ENCODE results near the gene BBOX1. TPM values are rescaled to one million over a fixed set of nuclear protein-coding genes. Genes with fewer than 3 reads are reported as not detected.

The BBOX1 gene
- total and polyA plus RNA-seq, 2 donors (not counting 3 experiments of a cell fraction or from before 2014, with no cell fraction given): not detected

DNA sequence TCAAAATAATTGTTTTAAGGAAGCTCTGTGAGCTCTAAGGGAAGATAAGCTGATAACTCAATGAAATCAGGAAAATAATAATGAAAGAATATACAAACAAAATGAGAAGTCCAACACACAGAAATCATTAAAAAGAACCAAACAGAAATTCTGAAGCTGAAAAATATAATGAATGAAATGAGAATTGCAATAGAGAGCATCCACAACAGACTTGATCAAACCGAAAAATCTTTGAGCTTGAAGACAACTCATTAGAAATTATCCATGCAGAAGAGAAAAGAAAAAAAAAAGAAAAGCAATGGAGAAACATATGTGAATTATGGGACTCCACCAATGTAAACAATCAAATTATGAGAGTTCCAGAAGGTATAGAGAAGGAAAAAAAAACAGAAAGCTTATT, 101.0 kb downstream of the BBOX1 start:
- dilution Hi-C loops (cut with MboI; ENCODE audit: extremely low pct_ligation_motif_present, low sequenced_read_pairs): no loop called here
- intact Hi-C loops (cut with micrococcal nuclease): no loop called here
- no peak for FAIRE-seq

More for the DNA sequence above, 101.0 kb downstream of the BBOX1 start:
- Histone ChIP-seq H2AFZ (ENCODE audit: low read depth, low read length) (no peak overlapping the region), H3K4me2 (ENCODE audit: insufficient read depth, low read length) (no peak overlapping the region), H3K27me3 (ENCODE audit: control insufficient read depth in 2 of 2, insufficient read depth in 2 of 2, low read length in 2 of 2) (no peaks in the 10 kb centered on the region), H3K9me1 (replicated peaks; ENCODE audit: control insufficient read depth, extremely low read depth, insufficient read depth, low read length) (no peaks in the 10 kb centered on the region), H3K9me3 (replicated peaks; ENCODE audit: control insufficient read depth, insufficient read depth, low read length) (no peaks in the 10 kb centered on the region), H3K27ac (ENCODE audit: insufficient read depth, low read depth, low read length) (no peak overlapping the region), H4K20me1 (replicated peaks; ENCODE audit: control insufficient read depth, extremely low read depth, insufficient read depth, low read length) (no peaks in the 10 kb centered on the region), H3K4me1 (ENCODE audit: control insufficient read depth, extremely low read depth, insufficient read depth, low read length) (no peaks in the 10 kb centered on the region), H3K36me3 (ENCODE audit: control insufficient read depth in 2 of 2, extremely low read depth in 1 of 2, insufficient read depth in 2 of 2, low read length in 2 of 2) (no peaks in the 10 kb centered on the region), H3K4me3 (replicated peaks in 1 of 3; ENCODE audit: insufficient read depth in 1 of 3, low read depth in 1 of 3, low read length in 3 of 3) (no peak overlapping the region), H3K9ac (replicated peaks; ENCODE audit: extremely low read depth, insufficient read depth, low read length) (no peak overlapping the region), H3K79me2 (ENCODE audit: control insufficient read depth, insufficient read depth, low read length) (no peaks in the 10 kb centered on the region)
- TF ChIP-seq FOS (IDR thresholded peaks at IDR 0.05; ENCODE audit: borderline replicate concordance, insufficient read depth, low read length) (no peak), POLR2AphosphoS5 (IDR thresholded peaks at IDR 0.05; ENCODE audit: insufficient read depth, low read depth, low read length) (no peak), EZH2 (IDR thresholded peaks at IDR 0.05; ENCODE audit: borderline replicate concordance, low read depth, low read length, severe bottlenecking) (no peak), JUN (IDR thresholded peaks at IDR 0.05; ENCODE audit: borderline replicate concordance, insufficient read depth, insufficient read length, low read depth) (no peak), POLR2A (IDR thresholded peaks at IDR 0.05; ENCODE audit: low read depth, low read length) (no peak), GATA2 (IDR thresholded peaks at IDR 0.05; ENCODE audit: insufficient read depth, insufficient read length, low read depth, low read length) (no peak), MYC (IDR thresholded peaks at IDR 0.05; ENCODE audit: low read depth, low read length) (no peak)
- TF ChIP-seq, protein P1, sequence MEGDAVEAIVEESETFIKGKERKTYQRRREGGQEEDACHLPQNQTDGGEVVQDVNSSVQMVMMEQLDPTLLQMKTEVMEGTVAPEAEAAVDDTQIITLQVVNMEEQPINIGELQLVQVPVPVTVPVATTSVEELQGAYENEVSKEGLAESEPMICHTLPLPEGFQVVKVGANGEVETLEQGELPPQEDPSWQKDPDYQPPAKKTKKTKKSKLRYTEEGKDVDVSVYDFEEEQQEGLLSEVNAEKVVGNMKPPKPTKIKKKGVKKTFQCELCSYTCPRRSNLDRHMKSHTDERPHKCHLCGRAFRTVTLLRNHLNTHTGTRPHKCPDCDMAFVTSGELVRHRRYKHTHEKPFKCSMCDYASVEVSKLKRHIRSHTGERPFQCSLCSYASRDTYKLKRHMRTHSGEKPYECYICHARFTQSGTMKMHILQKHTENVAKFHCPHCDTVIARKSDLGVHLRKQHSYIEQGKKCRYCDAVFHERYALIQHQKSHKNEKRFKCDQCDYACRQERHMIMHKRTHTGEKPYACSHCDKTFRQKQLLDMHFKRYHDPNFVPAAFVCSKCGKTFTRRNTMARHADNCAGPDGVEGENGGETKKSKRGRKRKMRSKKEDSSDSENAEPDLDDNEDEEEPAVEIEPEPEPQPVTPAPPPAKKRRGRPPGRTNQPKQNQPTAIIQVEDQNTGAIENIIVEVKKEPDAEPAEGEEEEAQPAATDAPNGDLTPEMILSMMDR (IDR thresholded peaks at IDR 0.05; ENCODE audit: extremely low read depth in 1 of 2, insufficient read depth in 1 of 2, low read depth in 1 of 2, low read length in 2 of 2): no peak
- TF ChIP-seq, protein P2, sequence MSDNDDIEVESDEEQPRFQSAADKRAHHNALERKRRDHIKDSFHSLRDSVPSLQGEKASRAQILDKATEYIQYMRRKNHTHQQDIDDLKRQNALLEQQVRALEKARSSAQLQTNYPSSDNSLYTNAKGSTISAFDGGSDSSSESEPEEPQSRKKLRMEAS (IDR thresholded peaks at IDR 0.05; ENCODE audit: insufficient read depth, insufficient read length): no peak
- BruUV-seq (replicated peaks): no TSS peak
- DNase-seq (ENCODE audit: low read depth, low spot score): no peak
- POLR2A ChIA-PET: no interaction called here
- CTCF ChIA-PET: interaction anchor here (1.6 kb wide), 1 partner anchor 344 kb away, joined by 4 read pairs; no protein-coding TSS in a partner anchor
